HEK293T (cell line): Measurements from ENCODE around the gene F3.
A peak's percentile ranks its signal among the peaks of the same experiment; 100 is the strongest.

Source experiments
- CTCF ChIA-PET: fragments of 350-600 bp; formaldehyde crosslinking; extraction: SDS; loops from one replicate; lab custom pipeline; 2021; ENCODE audit warnings: antibody characterized with exemption, inconsistent platforms; lab: Yijun Ruan, JAX
- POLR2A ChIA-PET: fragments of 350-600 bp; formaldehyde crosslinking; extraction: SDS; loops from one replicate; lab custom pipeline; 2020; ENCODE audit warnings: antibody characterized with exemption, inconsistent platforms; lab: Yijun Ruan, JAX
- DNase-seq: peaks from one replicate; pipeline ENCODE4 v3.0.0; 2012; ENCODE audit warnings: mixed read lengths; ENCODE audit errors: extremely low spot score
- ARNT ChIP-seq: fragments of 450-650 bp; IDR thresholded peaks from 2 replicates; pipeline ENCODE4 v1.6.1; 2017; ENCODE audit warnings: mild to moderate bottlenecking
- BHLHE40 ChIP-seq: fragments of 450-650 bp; IDR thresholded peaks from 2 replicates; pipeline ENCODE4 v1.6.1; 2016; ENCODE audit warnings: mild to moderate bottlenecking, moderate library complexity, borderline replicate concordance
- CTBP1 ChIP-seq: fragments of 450-650 bp; IDR thresholded peaks from 2 replicates; pipeline ENCODE4 v1.6.1; 2016; ENCODE audit warnings: borderline replicate concordance
- ELF4 ChIP-seq: fragments of 450-650 bp; IDR thresholded peaks from 2 replicates; pipeline ENCODE4 v1.6.1; 2017; ENCODE audit warnings: antibody characterized with exemption
- FOXA1 ChIP-seq: fragments of 450-650 bp; IDR thresholded peaks from 2 replicates; pipeline ENCODE4 v1.6.1; 2016; ENCODE audit warnings: mild to moderate bottlenecking
- FOXK2 ChIP-seq: fragments of 450-650 bp; IDR thresholded peaks from 2 replicates; pipeline ENCODE4 v1.6.1; 2016; ENCODE audit warnings: mild to moderate bottlenecking
- FOXM1 ChIP-seq: fragments of 450-650 bp; IDR thresholded peaks from 2 replicates; pipeline ENCODE4 v1.6.1; 2017; ENCODE audit warnings: mild to moderate bottlenecking, borderline replicate concordance
- HDGF ChIP-seq: fragments of 450-650 bp; IDR thresholded peaks from 2 replicates; pipeline ENCODE4 v1.6.1; 2017; ENCODE audit warnings: antibody characterized with exemption, borderline replicate concordance
- L3MBTL2 ChIP-seq: fragments of 450-650 bp; conservative IDR thresholded peaks from 2 replicates; pipeline ENCODE4 v1.6.1; 2016; ENCODE audit warnings: mild to moderate bottlenecking
- LEF1 ChIP-seq: fragments of 450-650 bp; IDR thresholded peaks from 2 replicates; pipeline ENCODE4 v1.6.1; 2017; ENCODE audit warnings: mild to moderate bottlenecking, borderline replicate concordance
- NFRKB ChIP-seq: fragments of 450-650 bp; IDR thresholded peaks from 2 replicates; pipeline ENCODE4 v1.6.1; 2016; ENCODE audit warnings: mild to moderate bottlenecking, moderate library complexity
- PKNOX1 ChIP-seq: fragments of 450-650 bp; IDR thresholded peaks from 2 replicates; pipeline ENCODE4 v1.6.1; 2016
- SP1 ChIP-seq: fragments of 450-650 bp; IDR thresholded peaks from 2 replicates; pipeline ENCODE4 v1.6.1; 2017
- SUZ12 ChIP-seq: fragments of 450-650 bp; IDR thresholded peaks from 2 replicates; pipeline ENCODE4 v1.6.1; 2016; ENCODE audit warnings: mild to moderate bottlenecking
- TARDBP ChIP-seq: fragments of 450-650 bp; IDR thresholded peaks from 2 replicates; pipeline ENCODE4 v1.6.1; 2016
- ZNF384 ChIP-seq: fragments of 450-650 bp; IDR thresholded peaks from 2 replicates; pipeline ENCODE4 v1.6.1; 2016

The F3 gene

DNA sequence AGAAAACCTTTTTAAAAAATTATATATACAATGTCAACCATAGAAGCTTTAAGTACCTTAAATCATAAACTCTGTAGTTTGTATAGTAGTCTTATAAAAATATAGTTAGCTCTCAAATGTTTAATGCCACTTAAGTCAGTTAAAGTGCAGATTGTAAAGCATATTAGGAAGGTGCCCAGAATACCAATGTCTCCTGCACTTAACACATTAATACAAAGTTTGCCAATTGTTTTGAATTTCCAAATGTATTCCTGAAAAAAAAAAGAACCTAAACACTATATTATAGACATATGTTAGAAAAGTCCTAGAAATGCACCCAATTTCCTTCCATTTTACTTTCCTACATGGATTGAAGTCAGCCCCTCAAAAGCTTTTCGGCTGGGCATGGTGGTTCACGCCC, 12.1 kb downstream of the F3 start:
- CTCF ChIA-PET, result interaction anchor here (0.5 kb wide), 1 partner anchor 46 kb away, joined by 3 read pairs; no protein-coding TSS in a partner anchor
- DNase-seq, result no peak
- no peak for TF ChIP-seq SUZ12
- no peak for TF ChIP-seq L3MBTL2
- no peak for TF ChIP-seq TARDBP
- TF ChIP-seq PKNOX1, result no peak
- POLR2A ChIA-PET, result no interaction called here

- no peak for DNase-seq
- ChIA-PET CTCF (interaction anchor here (0.5 kb wide), 1 partner anchor 47 kb away, joined by 3 read pairs; no protein-coding TSS in a partner anchor), POLR2A (no interaction called here)
- no peak for TF ChIP-seq CTBP1
- no peak for TF ChIP-seq ARNT
- TF ChIP-seq ZNF384, result no peak
- no peak for TF ChIP-seq TARDBP
- no peak for TF ChIP-seq ELF4
- no peak for TF ChIP-seq NFRKB
- no peak for TF ChIP-seq SUZ12
- no peak for TF ChIP-seq FOXA1
- TF ChIP-seq SP1, result no peak
- no peak for TF ChIP-seq BHLHE40
These were observed 12.7 kb downstream of the F3 start for GRCh38 chr1:94528826-94529225.

GRCh38 chr1:94528299-94528698, 13.3 kb downstream of the F3 start:
- ChIA-PET CTCF (no interaction called here), POLR2A (no interaction called here)
- no peak for DNase-seq
- TF ChIP-seq FOXM1, result no peak

GRCh38 chr1:94527447-94528031, 14.0 kb downstream of the F3 start:
- POLR2A ChIA-PET, result no interaction called here
- no peak for TF ChIP-seq HDGF
- no peak for TF ChIP-seq FOXM1
- peak; percentile 90 for TF ChIP-seq PKNOX1
- no peak for DNase-seq
- CTCF ChIA-PET, result no interaction called here

GRCh38 chr1:94526152-94526980, 15.2 kb downstream of the F3 start:
- no peak for DNase-seq
- POLR2A ChIA-PET, result no interaction called here
- TF ChIP-seq L3MBTL2, result no peak
- TF ChIP-seq ARNT, result no peak
- TF ChIP-seq HDGF, result no peak
- TF ChIP-seq PKNOX1, result no peak
- no peak for TF ChIP-seq NFRKB
- no peak for TF ChIP-seq SP1
- TF ChIP-seq FOXM1, result no peak
- TF ChIP-seq FOXA1, result no peak
- TF ChIP-seq TARDBP, result no peak
- no peak for TF ChIP-seq CTBP1
- no peak for TF ChIP-seq SUZ12
- TF ChIP-seq ZNF384, result no peak
- no peak for TF ChIP-seq FOXK2
- no peak for TF ChIP-seq ELF4
- no peak for TF ChIP-seq BHLHE40
- no peak for TF ChIP-seq LEF1
- CTCF ChIA-PET, result interaction anchor here (0.6 to 1.0 kb wide), 2 partner anchors 62 to 66 kb away, joined by 3 to 5 read pairs; no protein-coding TSS in a partner anchor

DNA sequence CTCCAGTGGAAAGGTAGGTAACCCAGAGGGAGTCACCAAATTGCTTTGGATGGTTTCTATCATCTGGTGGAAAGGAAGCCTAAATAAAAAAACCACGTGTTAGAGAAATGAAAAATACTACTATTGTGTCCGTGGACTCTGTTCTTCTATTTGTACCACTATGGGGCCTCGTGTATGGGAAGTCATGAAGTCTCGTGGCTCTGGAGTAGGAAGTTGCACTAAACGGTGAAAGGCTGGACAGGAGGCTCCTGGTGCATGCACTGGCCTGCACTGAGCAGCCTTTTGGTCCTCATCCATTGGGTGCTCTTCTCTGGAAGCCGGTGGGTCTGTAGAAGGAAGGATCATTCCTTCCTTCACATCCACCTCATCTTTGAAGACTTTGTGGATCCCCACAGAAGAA, 17.0 kb downstream of the F3 start:
- TF ChIP-seq CTBP1 (no peak), ZNF384 (no peak), L3MBTL2 (no peak), BHLHE40 (no peak), TARDBP (no peak)
- no peak for DNase-seq
- ChIA-PET POLR2A (no interaction called here), CTCF (interaction anchor here (0.6 kb wide), 1 partner anchor 519 kb away, joined by 3 read pairs; no protein-coding TSS in a partner anchor)

DNA sequence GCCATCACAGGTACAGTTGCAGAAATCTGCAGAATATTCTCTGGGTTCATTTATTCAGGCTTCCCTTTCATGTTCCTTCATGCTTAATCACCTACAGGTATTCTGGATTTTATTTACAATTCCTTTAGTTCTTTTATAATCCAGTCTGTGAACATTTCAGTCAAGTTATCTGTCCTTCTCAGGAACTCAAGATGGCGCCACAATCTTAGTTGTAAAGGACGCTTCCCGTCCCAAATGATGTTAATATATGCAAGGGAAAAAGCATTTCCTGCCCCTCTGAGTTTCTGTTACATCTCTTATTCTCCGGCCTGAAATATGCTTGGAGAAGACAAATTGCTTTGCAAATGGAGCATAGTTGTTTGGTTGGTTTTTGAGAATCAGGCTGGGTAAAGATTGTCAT, 19.3 kb downstream of the F3 start:
- POLR2A ChIA-PET, result no interaction called here
- TF ChIP-seq L3MBTL2 (no peak), SUZ12 (no peak), CTBP1 (no peak), SP1 (no peak), ELF4 (no peak), LEF1 (no peak), FOXM1 (no peak)
- CTCF ChIA-PET, result interaction anchor here (1.2 to 1.3 kb wide), 2 partner anchors 282 to 519 kb away, joined by 3 read pairs; no protein-coding TSS in a partner anchor
- DNase-seq, result no peak
